ENCODE data around the gene MT1H.

MT1H gene

GRCh38 chr16:56700195-56700594, 30.6 kb downstream of the MT1H start:
- no peaks in the 10 kb centered on the region for H3K36me3 ChIP-seq (ENCODE audit: control insufficient read depth, insufficient read depth, low read length)

GRCh38 chr16:56700631-56701030, 31.0 kb downstream of the MT1H start:
- no peak overlapping the region for H3K4me2 ChIP-seq (ENCODE audit: low read length)
- H3K9me3 ChIP-seq (ENCODE audit: control insufficient read depth, low read length) = no peaks in the 10 kb centered on the region
- no peak overlapping the region for H3K4me3 ChIP-seq (ENCODE audit: low read depth, low read length)
- no peaks in the 10 kb centered on the region for H3K4me1 ChIP-seq
- H3K36me3 ChIP-seq (ENCODE audit: control insufficient read depth, insufficient read depth, low read length) = no peaks in the 10 kb centered on the region
- no peak overlapping the region for H2AFZ ChIP-seq
- H3K9ac ChIP-seq = no peak overlapping the region
- no peaks in the 10 kb centered on the region for H3K27me3 ChIP-seq (ENCODE audit: control insufficient read depth, insufficient read depth, low read length)
- no peak for TF ChIP-seq CTCF (IDR thresholded peaks at IDR 0.05)
- H3K27ac ChIP-seq = no peak overlapping the region
- no peaks in the 10 kb centered on the region for H3K79me2 ChIP-seq

More at GRCh38 chr16:56700195-56700594, 30.6 kb downstream of the MT1H start:
- no peak for TF ChIP-seq CTCF (IDR thresholded peaks at IDR 0.05)
- H3K27ac ChIP-seq = no peak overlapping the region
- H3K9ac ChIP-seq = no peak overlapping the region
- H3K4me3 ChIP-seq (ENCODE audit: low read depth, low read length) = no peak overlapping the region
- no peaks in the 10 kb centered on the region for H3K79me2 ChIP-seq
- no peaks in the 10 kb centered on the region for H3K9me3 ChIP-seq (ENCODE audit: control insufficient read depth, low read length)
- no peak overlapping the region for H3K4me2 ChIP-seq (ENCODE audit: low read length)
- H2AFZ ChIP-seq = no peak overlapping the region
- no peaks in the 10 kb centered on the region for H3K27me3 ChIP-seq (ENCODE audit: control insufficient read depth, insufficient read depth, low read length)
- no peaks in the 10 kb centered on the region for H3K4me1 ChIP-seq

GRCh38 chr16:56701534-56701933, 31.9 kb downstream of the MT1H start:
- H3K9me3 ChIP-seq (ENCODE audit: control insufficient read depth, low read length) = no peaks in the 10 kb centered on the region
- TF ChIP-seq CTCF (IDR thresholded peaks at IDR 0.05) = no peak

GRCh38 chr16:56702836-56703235, 33.2 kb downstream of the MT1H start:
- H3K9ac ChIP-seq = no peak overlapping the region
- H3K9me3 ChIP-seq (ENCODE audit: control insufficient read depth, low read length) = no peaks in the 10 kb centered on the region
- no peaks in the 10 kb centered on the region for H3K79me2 ChIP-seq
- no peaks in the 10 kb centered on the region for H3K27me3 ChIP-seq (ENCODE audit: control insufficient read depth, insufficient read depth, low read length)
- H3K4me3 ChIP-seq (ENCODE audit: low read depth, low read length) = no peak overlapping the region
- no peaks in the 10 kb centered on the region for H3K36me3 ChIP-seq (ENCODE audit: control insufficient read depth, insufficient read depth, low read length)
- H3K4me1 ChIP-seq = peaks cover 1% of the 10 kb centered on the region
- TF ChIP-seq CTCF (IDR thresholded peaks at IDR 0.05) = no peak
- no peak overlapping the region for H3K27ac ChIP-seq
- no peak overlapping the region for H3K4me2 ChIP-seq (ENCODE audit: low read length)
- H2AFZ ChIP-seq = no peak overlapping the region

More at GRCh38 chr16:56701534-56701933, 31.9 kb downstream of the MT1H start:
- Histone ChIP-seq H3K4me3 (ENCODE audit: low read depth, low read length) (no peak overlapping the region), H3K9ac (no peak overlapping the region), H3K27me3 (ENCODE audit: control insufficient read depth, insufficient read depth, low read length) (no peaks in the 10 kb centered on the region), H3K4me2 (ENCODE audit: low read length) (no peak overlapping the region), H3K4me1 (no peaks in the 10 kb centered on the region), H3K27ac (no peak overlapping the region), H2AFZ (peak overlapping the region; percentile 19), H3K36me3 (ENCODE audit: control insufficient read depth, insufficient read depth, low read length) (no peaks in the 10 kb centered on the region), H3K79me2 (no peaks in the 10 kb centered on the region)
